SK-N-SH treated with all-trans-retinoic acid at 6 μM for 48 hours (cell line): ENCODE results near the gene COL4A2.
"Not testable (repeated sequence)": the region's sequence is repeated elsewhere in the genome, so short reads cannot be mapped to it uniquely, and the experiment has no call there.

Source experiments
- BACH2 ChIP-seq: fragments of 250-450 bp; sonication (Bioruptor Pico); IDR thresholded peaks from 2 replicates; pipeline ENCODE4 v1.9.0; 2021; ENCODE audit warnings: mild to moderate bottlenecking, borderline replicate concordance
- ESRRG ChIP-seq: fragments of 250-450 bp; sonication (Bioruptor Pico); IDR thresholded peaks from 2 replicates; pipeline ENCODE4 v1.6.1; 2021; ENCODE audit warnings: mild to moderate bottlenecking
- ISL1 ChIP-seq: fragments of 250-450 bp; sonication (Bioruptor Pico); IDR thresholded peaks from 2 replicates; pipeline ENCODE4 v2.1.2; 2022; ENCODE audit warnings: mild to moderate bottlenecking, moderate library complexity
- OSR1 ChIP-seq: fragments of 250-450 bp; sonication (Bioruptor Pico); IDR thresholded peaks from 2 replicates; pipeline ENCODE4 v1.8.0; 2022; ENCODE audit warnings: moderate library complexity, mild to moderate bottlenecking, inconsistent platforms
- PATZ1 ChIP-seq: fragments of 250-450 bp; sonication (Bioruptor Pico); IDR thresholded peaks from 2 replicates; pipeline ENCODE4 v1.8.0; 2020; ENCODE audit warnings: mild to moderate bottlenecking, moderate library complexity, borderline replicate concordance
- RARB ChIP-seq: fragments of 250-450 bp; sonication (Bioruptor Pico); IDR thresholded peaks from 2 replicates; pipeline ENCODE4 v1.8.0; 2021; ENCODE audit warnings: mild to moderate bottlenecking, moderate library complexity
- SNAI2 ChIP-seq: fragments of 250-450 bp; sonication (Bioruptor Pico); IDR thresholded peaks from 2 replicates; pipeline ENCODE4 v1.5.0; 2020; ENCODE audit warnings: mild to moderate bottlenecking, moderate library complexity
- TCF4 ChIP-seq: fragments of 250-450 bp; sonication (Bioruptor Pico); IDR thresholded peaks from 2 replicates; pipeline ENCODE4 v1.8.0; 2021; ENCODE audit warnings: mild to moderate bottlenecking, moderate library complexity, borderline replicate concordance
- ZC3H10 ChIP-seq: fragments of 250-450 bp; sonication (Bioruptor Pico); IDR thresholded peaks from 2 replicates; pipeline ENCODE4 v1.5.1; 2021; ENCODE audit warnings: mild to moderate bottlenecking, moderate library complexity
- ZFP3 ChIP-seq: fragments of 250-450 bp; sonication (Bioruptor Pico); IDR thresholded peaks from 2 replicates; pipeline ENCODE4 v1.5.0; 2020; ENCODE audit warnings: mild to moderate bottlenecking, moderate library complexity

- TF ChIP-seq TCF4 (CRISPR knock-in tag); ESRRG (CRISPR knock-in tag); SNAI2 (CRISPR knock-in tag); BACH2 (CRISPR knock-in tag); PATZ1; OSR1 (CRISPR knock-in tag); ZFP3; ISL1 (CRISPR knock-in tag); RARB (CRISPR knock-in tag); ZC3H10 (CRISPR knock-in tag): not testable (repeated sequence)
Measured at GRCh38 chr13:110313261-110313660, 6.2 kb downstream of the COL4A2 start.
